ENCODE results near the gene DYNC2H1. TPM values are rescaled to one million over a fixed set of nuclear protein-coding genes. Genes with fewer than 3 reads are reported as not detected.
A peak's percentile ranks its signal among the peaks of the same experiment; 100 is the strongest.
"Not testable (repeated sequence)": the region's sequence is repeated elsewhere in the genome, so short reads cannot be mapped to it uniquely, and the experiment has no call there.

The DYNC2H1 gene
- total RNA-seq, 1 experiment from 2014 or later: 29.4 TPM

GRCh38 chr11:103370076-103370475 is 260.9 kb downstream of the DYNC2H1 start:
- DNase-seq (ENCODE audit: low read depth): no peak

- DNase-seq (ENCODE audit: low read depth): no peak
Observed at GRCh38 chr11:103372906-103373305, 263.7 kb downstream of the DYNC2H1 start.

GRCh38 chr11:103374227-103374626 is 265.0 kb downstream of the DYNC2H1 start:
- DNase-seq (ENCODE audit: low read depth): not testable (repeated sequence)

GRCh38 chr11:103378931-103379330 is 269.7 kb downstream of the DYNC2H1 start:
- no peak for DNase-seq (ENCODE audit: low read depth)

GRCh38 chr11:103380031-103380430 is 270.8 kb downstream of the DYNC2H1 start:
- DNase-seq (ENCODE audit: low read depth): no peak

GRCh38 chr11:103384652-103385051 is 275.4 kb downstream of the DYNC2H1 start:
- no peak for DNase-seq (ENCODE audit: low read depth)

GRCh38 chr11:103395612-103396011 is 286.4 kb downstream of the DYNC2H1 start:
- peak; percentile 69 for DNase-seq (ENCODE audit: low read depth)

- DNase-seq (ENCODE audit: low read depth): no peak
Observed at GRCh38 chr11:103396237-103396636, 287.0 kb downstream of the DYNC2H1 start.

- DNase-seq (ENCODE audit: low read depth): no peak
Observed at GRCh38 chr11:103397369-103397768, 288.1 kb downstream of the DYNC2H1 start.

GRCh38 chr11:103398829-103399228 is 289.6 kb downstream of the DYNC2H1 start:
- no peak for DNase-seq (ENCODE audit: low read depth)

GRCh38 chr11:103406357-103406756 is 297.1 kb downstream of the DYNC2H1 start:
- no peak for DNase-seq (ENCODE audit: low read depth)

- DNase-seq (ENCODE audit: low read depth): no peak
Observed at GRCh38 chr11:103407641-103408040, 298.4 kb downstream of the DYNC2H1 start.

GRCh38 chr11:103413266-103413888 is 304.2 kb downstream of the DYNC2H1 start:
- no peak for DNase-seq (ENCODE audit: low read depth)

GRCh38 chr11:103418014-103418413 is 308.8 kb downstream of the DYNC2H1 start:
- DNase-seq (ENCODE audit: low read depth): no peak

- peak; percentile 75 for DNase-seq (ENCODE audit: low read depth)
Observed at GRCh38 chr11:103420593-103420992, 311.4 kb downstream of the DYNC2H1 start.

GRCh38 chr11:103433386-103434072 is 324.3 kb downstream of the DYNC2H1 start:
- peak; percentile 84 for DNase-seq (ENCODE audit: low read depth)

- no peak for DNase-seq (ENCODE audit: low read depth)
Observed at GRCh38 chr11:103434073-103434411, 324.8 kb downstream of the DYNC2H1 start.

- DNase-seq (ENCODE audit: low read depth): no peak
Observed at GRCh38 chr11:103436131-103436770, 327.0 kb downstream of the DYNC2H1 start.

- DNase-seq (ENCODE audit: low read depth): no peak
Observed at GRCh38 chr11:103441021-103441420, 331.8 kb downstream of the DYNC2H1 start.

GRCh38 chr11:103448966-103449365 is 339.7 kb downstream of the DYNC2H1 start:
- DNase-seq (ENCODE audit: low read depth): no peak

GRCh38 chr11:103450241-103450640 is 341.0 kb downstream of the DYNC2H1 start:
- DNase-seq (ENCODE audit: low read depth): no peak

- no peak for DNase-seq (ENCODE audit: low read depth)
Observed at GRCh38 chr11:103453126-103453525, 343.9 kb downstream of the DYNC2H1 start.

Measured in HT1080 (cell line).